Cardiac muscle cell (in vitro differentiated cells and primary cell): Measurements from ENCODE around the gene ANKH. TPM values are rescaled to one million over a fixed set of nuclear protein-coding genes. Genes with fewer than 3 reads are reported as not detected.

ENCODE experiments used
- DNase-seq, 2 donors: peaks; one replicate each; pipeline versions ENCODE4 v3.0.0 to v3.0.0-alpha.2; 2010 to 2017; ENCODE audit warnings: low read depth in 1 of 2, low spot score in 1 of 2
- H3K27ac ChIP-seq: fragments of 200-600 bp; sonication (generic); 2 replicates; pipeline ENCODE4 v1.5.1; 2016
- H3K27me3 ChIP-seq: fragments of 200-600 bp; sonication (generic); 2 replicates; pipeline ENCODE4 v1.6.0; 2016; ENCODE audit warnings: control low read depth
- H3K36me3 ChIP-seq: fragments of 200-600 bp; sonication (generic); 2 replicates; pipeline ENCODE4 v1.5.1; 2016; ENCODE audit warnings: control low read depth
- H3K4me1 ChIP-seq: fragments of 200-600 bp; sonication (generic); 2 replicates; pipeline ENCODE4 v1.8.1; 2017; ENCODE audit warnings: low read depth, mild to moderate bottlenecking, mixed run types
- H3K4me3 ChIP-seq: fragments of 200-600 bp; sonication (generic); 2 replicates; pipeline ENCODE4 v1.5.1; 2016; ENCODE audit warnings: mild to moderate bottlenecking
- H3K9me3 ChIP-seq: fragments of 200-600 bp; sonication (generic); 2 replicates; pipeline ENCODE4 v1.5.1; 2017; ENCODE audit warnings: low read depth, mild to moderate bottlenecking, control low read depth
- polyA plus RNA-seq: library from polyadenylated mRNA; unstranded; fragments of >200 nt; fragmentation: Nextera tagmentation; extraction: Ambion mirVana; gene quantifications from 2 replicates; pipeline ENCODE4 v1.2.1, GENCODE V29; 2016
- total RNA-seq: library from RNA; depleted of rRNA; stranded (reverse); fragments of >200 nt; gene quantifications from 2 replicates; pipeline ENCODE4 v1.2.3, GENCODE V29; 2016
- TF ChIP-seq, protein P1 (sequence below): IDR thresholded peaks from 2 replicates; pipeline ENCODE4 v1.5.1; 2012; ENCODE audit warnings: low read depth, mild to moderate bottlenecking, low read length

The ANKH gene
- total and polyA plus RNA-seq, 2 experiments from 2014 or later, result 26.6 to 48.1 TPM

DNA sequence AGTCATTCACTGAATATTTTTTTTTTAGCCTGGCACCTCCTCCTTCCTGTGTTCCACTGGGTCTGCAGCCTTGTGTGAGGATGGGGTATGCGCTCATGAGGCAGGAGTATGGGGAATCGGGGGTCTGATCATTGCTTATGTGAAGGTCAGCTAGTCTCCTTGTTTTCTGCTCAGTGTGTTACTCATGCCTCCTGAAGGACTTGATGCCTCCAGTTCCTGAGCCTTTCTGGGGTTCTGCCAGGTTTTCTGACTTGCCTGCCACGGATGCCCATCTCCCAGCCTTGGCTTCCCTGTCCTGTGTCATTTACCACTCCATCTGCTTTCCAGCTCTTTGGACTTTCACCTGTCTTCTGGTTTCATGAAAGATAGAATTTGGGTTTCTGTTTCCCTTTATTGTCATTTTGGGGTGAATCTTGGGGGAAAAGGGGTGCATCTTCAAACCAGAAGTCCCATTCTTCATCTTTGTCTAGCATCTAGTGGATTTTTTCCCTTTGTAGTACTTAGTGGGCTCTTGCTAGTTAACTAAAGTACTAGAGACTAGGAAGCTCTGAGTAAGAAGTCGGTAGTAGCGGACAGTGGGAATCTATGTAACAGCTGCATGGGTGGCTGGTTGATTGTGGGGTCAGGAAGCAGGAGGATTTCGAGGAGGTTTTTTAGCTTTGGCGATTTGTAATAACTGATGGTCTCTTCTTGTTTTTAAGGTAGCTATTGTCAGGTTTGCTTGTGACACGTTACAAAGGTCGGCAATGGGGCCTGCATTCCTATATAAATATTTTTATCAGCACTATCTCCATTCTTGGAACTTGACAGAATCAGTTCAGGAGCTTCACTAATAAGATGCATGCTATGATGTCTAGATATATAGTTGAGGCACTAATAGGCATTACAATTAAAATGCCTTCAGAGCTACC is 198.8 kb downstream of the ANKH start:
- Histone ChIP-seq H3K27me3 (no peaks in the 10 kb centered on the region), H3K4me3 (no peak overlapping the region), H3K9me3 (no peaks in the 10 kb centered on the region), H3K27ac (no peak overlapping the region), H3K4me1 (no peaks in the 10 kb centered on the region), H3K36me3 (no peaks in the 10 kb centered on the region)
- TF ChIP-seq, protein P1, sequence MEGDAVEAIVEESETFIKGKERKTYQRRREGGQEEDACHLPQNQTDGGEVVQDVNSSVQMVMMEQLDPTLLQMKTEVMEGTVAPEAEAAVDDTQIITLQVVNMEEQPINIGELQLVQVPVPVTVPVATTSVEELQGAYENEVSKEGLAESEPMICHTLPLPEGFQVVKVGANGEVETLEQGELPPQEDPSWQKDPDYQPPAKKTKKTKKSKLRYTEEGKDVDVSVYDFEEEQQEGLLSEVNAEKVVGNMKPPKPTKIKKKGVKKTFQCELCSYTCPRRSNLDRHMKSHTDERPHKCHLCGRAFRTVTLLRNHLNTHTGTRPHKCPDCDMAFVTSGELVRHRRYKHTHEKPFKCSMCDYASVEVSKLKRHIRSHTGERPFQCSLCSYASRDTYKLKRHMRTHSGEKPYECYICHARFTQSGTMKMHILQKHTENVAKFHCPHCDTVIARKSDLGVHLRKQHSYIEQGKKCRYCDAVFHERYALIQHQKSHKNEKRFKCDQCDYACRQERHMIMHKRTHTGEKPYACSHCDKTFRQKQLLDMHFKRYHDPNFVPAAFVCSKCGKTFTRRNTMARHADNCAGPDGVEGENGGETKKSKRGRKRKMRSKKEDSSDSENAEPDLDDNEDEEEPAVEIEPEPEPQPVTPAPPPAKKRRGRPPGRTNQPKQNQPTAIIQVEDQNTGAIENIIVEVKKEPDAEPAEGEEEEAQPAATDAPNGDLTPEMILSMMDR, result no peak
- DNase-seq, result no peak

DNA sequence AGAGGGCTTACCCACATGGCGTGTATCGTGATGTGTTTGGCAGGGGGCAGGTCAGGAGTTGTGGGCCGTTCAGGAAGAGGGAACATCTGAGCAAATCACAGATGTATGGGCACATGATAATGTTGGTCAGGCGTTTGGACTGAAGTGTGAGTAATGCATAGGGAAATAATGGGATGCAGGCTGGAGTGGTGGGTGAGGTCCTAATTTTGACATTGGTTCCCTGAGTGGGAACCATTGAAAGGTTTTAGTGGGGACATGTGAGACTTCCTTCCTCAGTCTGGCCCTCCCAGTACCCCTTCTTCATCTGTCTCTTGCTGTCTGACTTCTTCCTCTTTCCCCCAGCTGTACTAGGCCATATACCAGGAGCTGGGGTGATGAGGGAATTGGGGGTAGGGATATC is 199.5 kb downstream of the ANKH start:
- DNase-seq, result no peak
- Histone ChIP-seq H3K4me1 (no peaks in the 10 kb centered on the region), H3K9me3 (no peaks in the 10 kb centered on the region), H3K27me3 (no peaks in the 10 kb centered on the region), H3K27ac (no peak overlapping the region), H3K36me3 (no peaks in the 10 kb centered on the region), H3K4me3 (no peak overlapping the region)
- TF ChIP-seq, protein P1, result no peak

GRCh38 chr5:14671414-14671813 is 200.2 kb downstream of the ANKH start:
- H3K4me3 ChIP-seq, result no peak overlapping the region
- no peak for DNase-seq
- no peaks in the 10 kb centered on the region for H3K9me3 ChIP-seq
- H3K27ac ChIP-seq, result no peak overlapping the region
- H3K27me3 ChIP-seq, result no peaks in the 10 kb centered on the region
- H3K4me1 ChIP-seq, result no peaks in the 10 kb centered on the region
- TF ChIP-seq, protein P1, result no peak
- no peaks in the 10 kb centered on the region for H3K36me3 ChIP-seq

- H3K4me1 ChIP-seq, result no peaks in the 10 kb centered on the region
- no peak for DNase-seq
- TF ChIP-seq, protein P1, result no peak
- no peak overlapping the region for H3K4me3 ChIP-seq
- no peaks in the 10 kb centered on the region for H3K36me3 ChIP-seq
- H3K27ac ChIP-seq, result no peak overlapping the region
- H3K27me3 ChIP-seq, result no peaks in the 10 kb centered on the region
- H3K9me3 ChIP-seq, result no peaks in the 10 kb centered on the region
Observed at GRCh38 chr5:14669975-14670374, 201.6 kb downstream of the ANKH start.

DNA sequence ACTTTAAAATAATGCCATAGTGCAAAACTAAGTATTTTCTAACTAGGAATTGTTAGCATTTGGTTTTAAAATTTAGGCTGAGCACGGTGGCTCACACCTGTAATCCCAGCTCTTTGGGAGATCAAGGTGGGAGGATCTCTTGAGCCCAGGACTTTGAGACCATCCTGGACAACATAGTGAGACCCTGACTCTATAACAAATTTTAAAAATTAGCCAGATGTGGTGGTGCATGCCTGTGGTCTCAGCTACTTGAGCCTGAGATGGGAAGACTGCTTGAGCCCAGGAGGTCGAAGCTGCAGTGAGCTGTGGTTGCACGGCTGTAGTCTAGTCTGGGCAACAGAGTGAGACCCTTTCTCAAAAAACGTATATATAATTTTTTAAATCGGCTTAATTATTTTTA is 202.2 kb downstream of the ANKH start:
- Histone ChIP-seq H3K27me3 (no peaks in the 10 kb centered on the region), H3K4me1 (no peaks in the 10 kb centered on the region), H3K9me3 (no peaks in the 10 kb centered on the region), H3K4me3 (no peak overlapping the region), H3K27ac (no peak overlapping the region), H3K36me3 (no peaks in the 10 kb centered on the region)
- TF ChIP-seq, protein P1, result no peak
- DNase-seq, result no peak
